VCaP (cell line): ENCODE data around the gene CCDC86.

Experiments
- H3K27ac ChIP-seq: fragments of 450-650 bp; 2 replicates; pipeline ENCODE4 v1.5.1; 2017
- TF ChIP-seq, protein P1 (sequence below): fragments of 450-650 bp; conservative IDR thresholded peaks from 2 replicates; pipeline ENCODE4 v1.5.1; 2017; ENCODE audit warnings: mild to moderate bottlenecking, moderate library complexity

Gene CCDC86

DNA sequence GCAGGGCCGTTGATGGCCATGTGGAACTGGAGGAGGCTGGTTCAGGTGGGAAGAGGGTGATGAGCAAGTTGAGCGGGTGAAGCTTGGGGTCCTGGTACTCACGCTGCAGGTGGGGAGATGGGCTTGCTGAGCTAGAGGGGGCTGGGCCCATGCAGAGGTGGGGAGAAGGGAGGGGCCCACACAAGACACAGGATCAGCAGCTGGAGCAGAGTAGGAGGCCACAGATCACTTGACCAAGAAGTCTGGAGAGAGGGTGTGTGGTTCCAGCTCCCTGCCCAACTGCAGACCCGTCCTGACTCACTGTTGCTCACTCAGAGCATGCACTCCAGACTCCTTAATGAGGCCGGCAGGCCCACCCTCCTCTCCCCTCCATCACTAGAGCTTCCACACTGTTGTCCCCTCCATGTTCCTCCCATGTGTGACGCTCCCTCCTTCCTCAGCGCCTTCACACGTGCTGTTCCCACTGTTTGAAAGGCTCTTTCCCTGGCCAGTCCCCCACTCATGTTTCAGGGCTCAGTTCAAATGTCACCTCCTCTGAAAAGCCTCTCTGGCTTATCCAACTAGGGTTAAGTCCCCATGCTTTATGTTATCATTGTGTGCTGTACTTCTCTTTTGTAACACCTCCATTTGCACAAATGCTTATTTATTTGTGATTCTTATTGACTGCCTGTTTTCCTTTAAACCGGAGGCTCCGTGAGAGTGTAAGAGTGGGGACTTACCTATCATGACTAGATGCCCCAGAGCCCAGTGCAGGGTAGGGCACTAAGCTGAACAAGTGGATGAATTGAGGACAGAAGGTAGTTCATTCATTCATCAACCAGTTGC lies 2.3 kb downstream of the CCDC86 start:
- TF ChIP-seq, protein P1, sequence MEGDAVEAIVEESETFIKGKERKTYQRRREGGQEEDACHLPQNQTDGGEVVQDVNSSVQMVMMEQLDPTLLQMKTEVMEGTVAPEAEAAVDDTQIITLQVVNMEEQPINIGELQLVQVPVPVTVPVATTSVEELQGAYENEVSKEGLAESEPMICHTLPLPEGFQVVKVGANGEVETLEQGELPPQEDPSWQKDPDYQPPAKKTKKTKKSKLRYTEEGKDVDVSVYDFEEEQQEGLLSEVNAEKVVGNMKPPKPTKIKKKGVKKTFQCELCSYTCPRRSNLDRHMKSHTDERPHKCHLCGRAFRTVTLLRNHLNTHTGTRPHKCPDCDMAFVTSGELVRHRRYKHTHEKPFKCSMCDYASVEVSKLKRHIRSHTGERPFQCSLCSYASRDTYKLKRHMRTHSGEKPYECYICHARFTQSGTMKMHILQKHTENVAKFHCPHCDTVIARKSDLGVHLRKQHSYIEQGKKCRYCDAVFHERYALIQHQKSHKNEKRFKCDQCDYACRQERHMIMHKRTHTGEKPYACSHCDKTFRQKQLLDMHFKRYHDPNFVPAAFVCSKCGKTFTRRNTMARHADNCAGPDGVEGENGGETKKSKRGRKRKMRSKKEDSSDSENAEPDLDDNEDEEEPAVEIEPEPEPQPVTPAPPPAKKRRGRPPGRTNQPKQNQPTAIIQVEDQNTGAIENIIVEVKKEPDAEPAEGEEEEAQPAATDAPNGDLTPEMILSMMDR, result no peak
- H3K27ac ChIP-seq, result peak overlapping the region; percentile 68

DNA sequence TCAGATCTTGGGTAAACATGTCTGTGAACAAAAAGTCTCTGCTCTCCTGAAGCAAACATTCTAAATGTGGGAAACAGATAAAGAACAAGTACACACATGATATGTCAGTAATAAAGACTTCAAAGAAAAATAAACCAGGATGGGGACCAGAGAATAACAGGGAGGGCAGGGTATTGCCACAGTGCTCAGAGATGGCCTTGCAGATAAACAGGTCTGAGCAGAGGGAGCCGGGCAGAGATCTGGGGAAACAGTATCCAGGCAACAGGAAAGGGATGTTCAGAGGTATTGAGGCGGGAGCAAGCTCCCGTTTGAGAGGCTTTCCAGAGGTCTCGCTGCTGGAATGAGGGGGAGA lies 2.9 kb downstream of the CCDC86 start:
- TF ChIP-seq, protein P1, result no peak
- H3K27ac ChIP-seq, result peak overlapping the region; percentile 68

DNA sequence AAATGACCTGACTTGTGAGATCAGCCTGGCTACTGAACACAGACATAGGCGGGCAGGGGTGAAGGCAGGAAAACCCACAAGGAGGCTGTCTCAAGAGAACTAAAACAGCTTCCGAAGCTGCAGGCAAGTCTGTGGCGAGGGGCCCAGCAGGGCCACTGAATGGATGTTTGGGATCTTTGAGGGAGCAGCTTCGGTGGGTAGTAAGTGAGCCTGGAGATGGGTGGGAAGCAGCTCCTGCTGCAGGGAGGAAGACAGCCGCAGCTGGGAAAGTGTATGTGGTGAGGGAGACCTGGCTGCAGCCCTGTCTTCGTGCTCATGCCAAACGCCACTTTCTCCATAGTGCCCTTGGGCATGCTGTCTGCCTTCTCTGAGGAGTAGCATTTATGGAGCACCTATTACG lies 3.4 kb downstream of the CCDC86 start:
- TF ChIP-seq, protein P1, result no peak
- peak overlapping the region; percentile 68 for H3K27ac ChIP-seq

DNA sequence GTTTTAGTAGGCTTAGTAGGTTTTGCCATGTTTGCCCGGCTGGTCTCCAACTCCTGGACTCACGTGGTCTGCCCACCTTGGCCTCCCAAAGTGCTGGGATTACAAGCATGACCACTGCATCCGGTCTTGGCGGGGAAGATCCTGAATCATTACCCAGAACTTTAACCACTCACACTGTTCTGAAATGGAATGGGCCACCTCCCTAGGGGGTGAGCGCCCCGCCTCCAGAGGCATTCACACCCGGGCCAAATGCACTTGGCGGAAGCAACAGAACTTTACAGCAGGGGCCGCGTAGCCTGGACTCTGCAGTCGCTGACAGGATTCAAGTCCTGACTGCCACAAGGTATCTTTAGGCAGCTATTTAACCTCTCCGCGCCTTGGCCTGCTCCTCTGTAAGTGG lies 5.4 kb downstream of the CCDC86 start:
- H3K27ac ChIP-seq, result no peak overlapping the region
- TF ChIP-seq, protein P1, result no peak

DNA sequence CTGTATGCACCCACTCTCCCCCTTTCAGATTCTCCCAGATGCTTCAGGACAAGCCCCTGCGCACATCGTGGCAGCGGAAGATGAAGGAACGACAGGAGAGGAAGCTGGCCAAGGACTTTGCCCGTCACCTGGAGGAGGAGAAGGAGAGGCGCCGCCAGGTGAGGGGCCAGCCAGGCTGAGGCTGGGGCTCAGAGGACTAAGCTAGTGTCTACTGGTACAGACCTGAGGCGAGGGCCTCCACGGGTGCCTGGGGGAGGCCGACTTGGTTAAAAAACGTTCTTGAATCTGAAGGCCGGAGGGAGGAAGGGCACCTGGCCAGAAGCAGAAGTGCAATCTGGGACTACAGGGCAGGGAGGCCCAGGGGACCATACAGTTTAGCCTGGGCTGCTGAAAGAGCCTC lies 6.0 kb downstream of the CCDC86 start:
- TF ChIP-seq, protein P1, result no peak
- no peak overlapping the region for H3K27ac ChIP-seq

DNA sequence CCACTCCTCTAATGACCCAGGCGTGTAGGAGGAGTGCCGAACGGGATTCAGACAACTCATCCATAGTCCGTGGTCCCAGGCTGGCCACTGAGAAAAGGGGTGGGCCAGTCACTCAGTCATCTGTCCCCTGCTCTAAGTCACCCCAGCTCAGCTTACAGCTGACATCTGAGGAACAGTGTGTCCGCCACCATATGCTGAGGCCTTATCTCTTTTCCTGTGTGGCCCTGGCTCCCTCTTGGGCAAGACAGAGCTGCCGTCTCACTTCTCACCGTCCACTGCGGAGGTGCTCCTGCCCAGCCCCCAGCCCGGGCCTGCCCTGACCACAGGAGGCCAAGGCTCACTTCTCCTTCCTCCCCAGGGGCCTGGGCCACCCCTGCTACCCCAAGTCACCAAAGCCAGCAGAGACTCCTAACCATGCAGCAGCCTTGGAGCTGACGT lies 6.8 kb downstream of the CCDC86 start:
- TF ChIP-seq, protein P1, result no peak
- no peak overlapping the region for H3K27ac ChIP-seq

DNA sequence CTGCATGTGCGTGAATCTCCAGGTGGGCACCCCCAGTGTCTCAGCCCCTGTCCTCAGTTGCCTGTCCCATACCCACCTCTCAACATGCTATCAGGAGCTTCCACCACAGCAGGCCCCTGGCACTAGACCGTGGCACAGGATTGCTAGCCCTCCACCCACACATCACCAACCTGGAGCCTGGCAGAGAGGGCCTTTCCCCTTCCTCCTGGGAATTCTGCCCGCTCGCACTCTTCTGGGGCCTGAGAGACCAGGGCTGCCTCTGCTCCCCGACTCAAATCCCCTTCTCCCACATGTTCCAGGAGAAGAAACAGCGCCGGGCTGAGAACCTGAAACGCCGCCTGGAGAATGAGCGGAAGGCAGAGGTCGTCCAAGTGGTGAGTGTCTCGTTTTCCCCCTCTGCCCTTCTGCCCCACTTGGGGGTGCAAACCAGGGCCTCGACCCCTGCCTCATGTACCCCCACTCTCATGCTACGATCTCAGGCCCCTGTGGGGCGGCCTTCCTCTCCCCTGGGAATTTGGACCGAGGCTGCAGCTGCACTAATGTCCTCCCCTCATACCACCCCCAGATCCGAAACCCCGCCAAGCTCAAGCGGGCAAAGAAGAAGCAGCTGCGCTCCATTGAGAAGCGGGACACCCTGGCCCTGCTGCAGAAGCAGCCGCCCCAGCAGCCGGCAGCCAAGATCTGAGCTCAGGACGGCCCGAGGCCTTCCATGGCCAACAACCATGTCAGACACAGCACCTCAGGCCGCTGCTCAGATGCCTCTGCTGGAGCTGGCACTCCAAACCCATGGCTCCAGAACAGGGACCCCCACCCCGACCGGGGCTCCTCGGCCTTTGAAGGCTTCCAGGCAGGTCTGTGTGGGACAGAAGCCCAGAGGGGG lies 8.0 kb downstream of the CCDC86 start:
- TF ChIP-seq, protein P1, result no peak
- H3K27ac ChIP-seq, result no peak overlapping the region
